BJ (cell line): ENCODE data around the gene IKBKG. TPM values are rescaled to one million over a fixed set of nuclear protein-coding genes. Genes with fewer than 3 reads are reported as not detected.
"Not testable (repeated sequence)": the region's sequence is repeated elsewhere in the genome, so short reads cannot be mapped to it uniquely, and the experiment has no call there.

Experiments used
- CTCF ChIA-PET: fragments of 350-600 bp; formaldehyde crosslinking; extraction: SDS; loops from one replicate; lab custom pipeline; 2021; ENCODE audit warnings: antibody characterized with exemption, inconsistent platforms; lab: Yijun Ruan, JAX
- POLR2A ChIA-PET: fragments of 300-600 bp; sonication (Branson Sonifier 250); formaldehyde crosslinking; extraction: SDS; loops from one replicate; lab custom pipeline; 2021; ENCODE audit warnings: antibody characterized with exemption; lab: Charles Lee
- DNase-seq: peaks from one replicate; pipeline ENCODE4 v3.0.0-alpha.2; 2011; ENCODE audit warnings: low read depth
- H3K27me3 ChIP-seq: 2 replicates; pipeline ENCODE4 v1.6.0; 2011; ENCODE audit warnings: low read length; ENCODE audit not compliant: control insufficient read depth, insufficient read depth
- H3K36me3 ChIP-seq: 2 replicates; pipeline ENCODE4 v1.5.1; 2011; ENCODE audit warnings: low read length; ENCODE audit not compliant: control insufficient read depth, insufficient read depth
- H3K4me3 ChIP-seq: 2 replicates; pipeline ENCODE4 v1.5.1; 2011; ENCODE audit warnings: low read depth, mild to moderate bottlenecking, control low read depth, low read length
- polyA plus RNA-seq: library from polyadenylated mRNA; depleted of rRNA; stranded (reverse); fragments of >200 nt; gene quantifications from 2 replicates; pipeline ENCODE4 v1.2.3, GENCODE V29; 2011
- TF ChIP-seq, protein P1 (sequence below): IDR thresholded peaks from 2 replicates; pipeline ENCODE4 v1.5.1; 2011; ENCODE audit warnings: low read depth, mild to moderate bottlenecking, control low read depth, inconsistent platforms, low read length, moderate library complexity; ENCODE audit not compliant: insufficient read depth

The IKBKG gene
- polyA plus RNA-seq, 1 experiment, result 38.8 TPM

GRCh38 chrX:154546354-154547244 is 821 bp upstream of the IKBKG start, which contains the start of gene G6PD:
TSS of gene G6PD (minus strand) at chrX:154546846. CDS start at chrX:154546155, 691 bp downstream.
- TF ChIP-seq, protein P1, sequence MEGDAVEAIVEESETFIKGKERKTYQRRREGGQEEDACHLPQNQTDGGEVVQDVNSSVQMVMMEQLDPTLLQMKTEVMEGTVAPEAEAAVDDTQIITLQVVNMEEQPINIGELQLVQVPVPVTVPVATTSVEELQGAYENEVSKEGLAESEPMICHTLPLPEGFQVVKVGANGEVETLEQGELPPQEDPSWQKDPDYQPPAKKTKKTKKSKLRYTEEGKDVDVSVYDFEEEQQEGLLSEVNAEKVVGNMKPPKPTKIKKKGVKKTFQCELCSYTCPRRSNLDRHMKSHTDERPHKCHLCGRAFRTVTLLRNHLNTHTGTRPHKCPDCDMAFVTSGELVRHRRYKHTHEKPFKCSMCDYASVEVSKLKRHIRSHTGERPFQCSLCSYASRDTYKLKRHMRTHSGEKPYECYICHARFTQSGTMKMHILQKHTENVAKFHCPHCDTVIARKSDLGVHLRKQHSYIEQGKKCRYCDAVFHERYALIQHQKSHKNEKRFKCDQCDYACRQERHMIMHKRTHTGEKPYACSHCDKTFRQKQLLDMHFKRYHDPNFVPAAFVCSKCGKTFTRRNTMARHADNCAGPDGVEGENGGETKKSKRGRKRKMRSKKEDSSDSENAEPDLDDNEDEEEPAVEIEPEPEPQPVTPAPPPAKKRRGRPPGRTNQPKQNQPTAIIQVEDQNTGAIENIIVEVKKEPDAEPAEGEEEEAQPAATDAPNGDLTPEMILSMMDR, result no peak
- no peaks in the 10 kb centered on the region for H3K27me3 ChIP-seq
- H3K4me3 ChIP-seq, result peak within 1 kb of the TSS; percentile 51
- ChIA-PET CTCF (interaction anchor here (0.6 to 1.0 kb wide), 2 partner anchors 35 to 184 kb away, joined by 3 to 4 read pairs; no protein-coding TSS in a partner anchor), POLR2A (interaction anchor here (0.7 kb wide), 1 partner anchor 8 kb away, joined by 3 read pairs; no protein-coding TSS in a partner anchor)
- no peak for DNase-seq
- H3K36me3 ChIP-seq, result no peaks in the 10 kb centered on the region; the same call in none of the 2 replicates

GRCh38 chrX:154548028-154548316 is 552 bp downstream of the IKBKG start:
- ChIA-PET CTCF (interaction anchor here (1.0 kb wide), 1 partner anchor 185 kb away, joined by 4 read pairs; no protein-coding TSS in a partner anchor), POLR2A (no interaction called here)
- DNase-seq, result no peak
- TF ChIP-seq, protein P1, result no peak
- H3K36me3 ChIP-seq, result peaks cover 3% of the 10 kb centered on the region
- H3K27me3 ChIP-seq, result no peaks in the 10 kb centered on the region
- peak overlapping the region; percentile 51 for H3K4me3 ChIP-seq

DNA sequence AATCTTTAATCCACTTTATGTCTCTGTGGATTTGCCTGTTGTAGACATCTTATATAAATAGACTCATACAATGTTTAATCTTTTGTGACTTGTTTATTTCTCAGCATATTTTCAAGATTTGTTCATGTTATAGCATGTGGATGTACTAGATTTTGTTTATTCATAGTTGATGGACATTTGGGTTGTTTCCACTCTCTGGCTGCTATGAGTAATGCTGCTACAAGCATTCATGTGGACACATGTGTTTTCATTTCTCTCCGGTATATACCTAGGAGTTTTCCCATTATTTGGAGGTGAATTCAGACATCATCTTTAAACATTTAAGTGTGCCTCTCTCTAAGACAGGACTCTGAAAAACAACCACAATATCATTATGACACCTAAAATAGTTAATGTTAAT is 2.3 kb downstream of the IKBKG start:
- POLR2A ChIA-PET, result no interaction called here
- no peaks in the 10 kb centered on the region for H3K27me3 ChIP-seq
- H3K36me3 ChIP-seq, result peaks cover 7% of the 10 kb centered on the region
- TF ChIP-seq, protein P1, result no peak
- no peak for DNase-seq
- H3K4me3 ChIP-seq, result no peak overlapping the region
- CTCF ChIA-PET, result no interaction called here

- H3K4me3 ChIP-seq, H3K36me3 ChIP-seq, CTCF ChIA-PET, H3K27me3 ChIP-seq, POLR2A ChIA-PET, DNase-seq: not testable (repeated sequence)
Measured at GRCh38 chrX:154552112-154552806, 4.8 kb downstream of the IKBKG start.

DNA sequence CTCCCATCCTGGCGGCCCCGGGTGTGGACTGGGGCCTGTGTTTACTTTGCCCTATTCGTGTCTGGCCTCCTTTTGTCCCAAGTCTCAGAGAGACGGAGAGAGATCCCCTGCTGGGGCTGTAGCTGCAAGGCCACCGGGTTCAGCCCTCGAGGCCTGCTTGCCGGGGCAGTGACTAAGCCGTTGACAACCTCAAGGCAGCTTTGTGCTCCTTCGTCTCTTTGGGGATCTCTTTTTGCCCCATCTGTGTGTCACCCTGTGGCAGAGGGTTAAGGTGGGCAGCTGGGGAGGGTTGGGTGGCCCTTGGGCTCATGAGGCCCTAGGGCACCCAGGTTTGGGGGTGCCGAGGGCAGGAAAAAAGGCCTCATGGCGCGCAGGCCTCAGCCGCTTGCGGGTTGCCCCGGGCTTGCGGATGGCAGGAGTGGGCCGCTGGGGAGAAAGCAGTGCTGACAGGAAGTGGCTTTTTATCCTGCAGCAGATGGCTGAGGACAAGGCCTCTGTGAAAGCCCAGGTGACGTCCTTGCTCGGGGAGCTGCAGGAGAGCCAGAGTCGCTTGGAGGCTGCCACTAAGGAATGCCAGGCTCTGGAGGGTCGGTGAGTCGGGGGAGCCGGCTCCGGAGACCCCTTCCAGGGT is 10.8 kb downstream of the IKBKG start:
- H3K4me3 ChIP-seq, CTCF ChIA-PET, POLR2A ChIA-PET, DNase-seq, H3K36me3 ChIP-seq, H3K27me3 ChIP-seq: not testable (repeated sequence)

GRCh38 chrX:154558896-154559295 is 11.5 kb downstream of the IKBKG start:
- H3K27me3 ChIP-seq, POLR2A ChIA-PET, H3K36me3 ChIP-seq, CTCF ChIA-PET, DNase-seq, H3K4me3 ChIP-seq: not testable (repeated sequence)

DNA sequence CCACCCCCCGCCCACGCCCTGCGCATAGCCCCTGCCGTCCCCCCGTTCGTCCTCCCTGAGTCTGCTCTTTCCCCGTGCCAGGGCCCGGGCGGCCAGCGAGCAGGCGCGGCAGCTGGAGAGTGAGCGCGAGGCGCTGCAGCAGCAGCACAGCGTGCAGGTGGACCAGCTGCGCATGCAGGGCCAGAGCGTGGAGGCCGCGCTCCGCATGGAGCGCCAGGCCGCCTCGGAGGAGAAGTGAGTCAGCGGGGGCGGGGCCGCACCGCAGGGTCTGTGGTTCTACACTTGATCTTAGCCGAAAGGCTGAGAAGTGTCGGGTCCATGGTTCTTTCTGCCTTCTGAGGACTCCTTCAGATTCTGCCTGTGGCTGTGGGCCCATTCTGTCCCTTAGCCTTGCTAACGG is 12.9 kb downstream of the IKBKG start:
- H3K36me3 ChIP-seq, H3K4me3 ChIP-seq, POLR2A ChIA-PET, CTCF ChIA-PET, DNase-seq, H3K27me3 ChIP-seq: not testable (repeated sequence)

DNA sequence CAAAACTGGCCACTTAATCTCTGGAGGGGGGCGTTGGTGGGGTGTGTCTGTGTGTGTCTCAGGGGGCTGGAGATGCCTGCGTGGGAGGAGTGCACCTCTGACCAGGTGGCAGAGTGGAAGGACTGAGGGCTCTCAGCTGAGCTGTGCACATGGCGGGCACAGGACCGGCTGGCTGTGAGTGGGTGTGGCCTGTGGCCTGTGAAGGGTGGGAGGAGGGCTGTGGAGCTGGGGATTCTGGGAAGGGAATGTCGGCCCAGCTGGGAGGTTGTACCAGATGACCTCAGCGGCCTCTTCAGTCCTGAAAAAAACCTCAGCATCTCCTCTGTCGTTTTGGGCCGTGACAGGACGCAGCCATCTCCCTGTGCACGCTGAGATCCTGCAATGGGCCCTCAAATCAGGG is 14.9 kb downstream of the IKBKG start:
- H3K36me3 ChIP-seq, POLR2A ChIA-PET, DNase-seq, CTCF ChIA-PET, H3K27me3 ChIP-seq, H3K4me3 ChIP-seq: not testable (repeated sequence)

DNA sequence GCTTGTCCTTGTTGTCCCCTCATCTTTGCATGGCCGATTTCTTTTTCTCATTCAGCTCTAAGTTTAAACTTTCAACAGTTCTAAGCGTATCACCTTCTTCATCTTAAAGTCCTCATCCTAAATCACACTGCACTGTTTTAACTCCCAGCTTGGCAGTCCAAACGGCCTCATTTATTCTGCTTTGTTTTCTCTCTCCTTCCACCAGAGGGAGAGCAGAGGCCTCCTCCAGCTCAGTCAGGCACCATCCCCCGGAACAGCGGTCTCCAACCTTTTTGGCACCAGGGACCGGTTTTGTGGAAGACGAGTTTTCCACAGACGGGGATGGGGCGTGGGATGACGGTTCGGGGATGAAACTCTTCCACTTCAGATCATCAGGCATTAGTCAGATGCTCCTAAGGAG is 22.9 kb downstream of the IKBKG start:
- DNase-seq, H3K36me3 ChIP-seq, H3K4me3 ChIP-seq, CTCF ChIA-PET, POLR2A ChIA-PET, H3K27me3 ChIP-seq: not testable (repeated sequence)
